ENCODE data around the gene CFAP100. TPM values are rescaled to one million over a fixed set of nuclear protein-coding genes. Genes with fewer than 3 reads are reported as not detected.

Gene CFAP100
- total RNA-seq, 1 experiment from 2014 or later: not detected

DNA sequence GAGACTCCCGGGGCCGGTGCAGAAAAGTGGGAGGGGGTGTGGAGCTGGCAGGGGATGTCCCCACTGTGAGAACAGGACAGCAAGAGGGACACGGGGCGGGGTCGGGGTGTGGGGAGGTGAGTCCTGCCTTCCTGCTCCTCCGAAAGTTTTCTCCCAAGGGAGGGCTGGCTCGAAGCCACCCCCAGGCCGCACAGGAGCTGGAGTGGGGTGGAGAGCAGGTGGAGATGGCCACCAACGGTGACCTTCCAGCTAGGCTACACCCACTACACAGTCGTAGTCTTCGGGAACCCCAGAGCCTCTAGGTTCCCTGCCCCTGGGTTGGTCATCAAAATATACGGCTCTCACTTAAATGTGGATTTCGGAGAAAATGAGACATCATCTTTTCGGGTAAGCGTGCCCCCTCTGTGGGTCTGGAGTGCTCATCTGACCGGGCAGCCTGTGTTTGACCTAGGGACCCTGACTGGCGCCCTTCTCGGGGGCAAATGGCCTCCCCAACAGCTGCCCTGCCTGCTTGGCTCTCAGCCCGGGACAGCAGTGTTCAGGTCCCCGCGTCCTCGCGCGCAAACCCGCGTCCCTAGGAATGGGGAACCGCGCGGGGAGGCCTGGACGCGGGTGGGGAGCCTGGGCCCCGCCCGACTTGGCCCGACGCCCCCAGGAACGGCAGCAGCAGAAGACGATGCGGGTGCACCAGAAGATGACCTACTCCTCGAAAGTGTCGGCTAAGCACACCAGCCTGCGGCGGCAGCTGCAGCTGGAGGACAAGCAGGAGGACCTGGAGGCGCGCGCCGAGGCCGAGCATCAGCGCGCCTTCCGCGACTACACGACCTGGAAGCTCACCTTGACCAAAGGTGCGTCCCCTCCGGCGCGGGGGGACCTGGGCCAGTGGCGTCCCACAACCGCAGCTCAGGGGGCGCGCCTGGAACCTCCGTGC, 21.2 kb downstream of the CFAP100 start:
- no peak for DNase-seq
- no peak overlapping the region for H3K4me3 ChIP-seq
- H3K36me3 ChIP-seq: no peaks in the 10 kb centered on the region
- no peaks in the 10 kb centered on the region for H3K27me3 ChIP-seq
- H3K4me1 ChIP-seq: peaks cover 8% of the 10 kb centered on the region; the same call in 1 of the 2 replicates
- H3K9me3 ChIP-seq (replicated peaks): no peaks in the 10 kb centered on the region
- no peak overlapping the region for H3K27ac ChIP-seq

DNA sequence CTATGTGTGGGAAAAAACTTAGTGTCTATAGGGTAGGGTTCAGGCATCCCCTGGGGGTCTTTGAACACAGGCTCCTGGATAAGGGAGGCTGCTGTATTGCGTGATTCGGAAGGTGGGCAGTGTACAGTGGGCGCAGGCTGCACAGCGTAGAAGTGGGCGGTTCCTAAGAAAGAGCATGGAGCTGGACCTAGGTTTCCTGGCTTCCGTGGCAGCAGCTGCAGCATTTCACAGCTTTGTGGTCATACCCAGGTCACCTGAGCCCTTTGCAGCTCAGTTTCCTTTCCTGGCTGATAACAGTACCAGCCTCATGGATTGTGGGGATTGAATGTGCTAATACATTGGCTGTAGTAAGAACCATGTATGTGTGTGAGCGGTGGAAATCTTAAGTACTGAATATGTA, 22.2 kb downstream of the CFAP100 start:
- peaks cover 8% of the 10 kb centered on the region; the same call in 1 of the 2 replicates for H3K4me1 ChIP-seq
- no peaks in the 10 kb centered on the region for H3K9me3 ChIP-seq (replicated peaks)
- no peaks in the 10 kb centered on the region for H3K27me3 ChIP-seq
- peak in 1 of 2 experiments; percentile 43 for DNase-seq
- H3K27ac ChIP-seq: no peak overlapping the region
- no peaks in the 10 kb centered on the region for H3K36me3 ChIP-seq
- H3K4me3 ChIP-seq: no peak overlapping the region

DNA sequence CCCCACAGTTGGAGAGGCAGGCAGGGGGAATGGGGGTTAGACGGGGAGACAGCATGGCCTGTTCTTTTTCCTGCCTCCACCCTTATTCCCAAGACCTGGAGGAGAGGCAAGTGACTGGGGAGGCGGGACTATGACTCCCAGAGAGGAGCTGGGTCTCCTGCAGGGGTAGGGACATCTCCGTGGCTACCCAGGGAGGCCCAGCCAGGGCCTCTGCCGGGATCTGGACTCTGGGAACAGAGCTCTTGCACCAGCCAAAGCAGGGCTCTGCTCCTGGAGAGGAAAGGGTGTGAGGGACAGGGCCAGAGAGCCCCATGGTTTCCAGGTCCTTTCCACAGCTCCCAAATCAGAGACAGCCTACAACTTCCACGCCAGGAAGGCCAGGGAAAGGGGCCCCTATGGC, 22.8 kb downstream of the CFAP100 start:
- DNase-seq: peak in 1 of 2 experiments; percentile 8
- Histone ChIP-seq H3K4me1 (peaks cover 8% of the 10 kb centered on the region; the same call in 1 of the 2 replicates), H3K36me3 (no peaks in the 10 kb centered on the region), H3K27me3 (no peaks in the 10 kb centered on the region), H3K27ac (no peak overlapping the region), H3K9me3 (replicated peaks) (no peaks in the 10 kb centered on the region), H3K4me3 (no peak overlapping the region)

DNA sequence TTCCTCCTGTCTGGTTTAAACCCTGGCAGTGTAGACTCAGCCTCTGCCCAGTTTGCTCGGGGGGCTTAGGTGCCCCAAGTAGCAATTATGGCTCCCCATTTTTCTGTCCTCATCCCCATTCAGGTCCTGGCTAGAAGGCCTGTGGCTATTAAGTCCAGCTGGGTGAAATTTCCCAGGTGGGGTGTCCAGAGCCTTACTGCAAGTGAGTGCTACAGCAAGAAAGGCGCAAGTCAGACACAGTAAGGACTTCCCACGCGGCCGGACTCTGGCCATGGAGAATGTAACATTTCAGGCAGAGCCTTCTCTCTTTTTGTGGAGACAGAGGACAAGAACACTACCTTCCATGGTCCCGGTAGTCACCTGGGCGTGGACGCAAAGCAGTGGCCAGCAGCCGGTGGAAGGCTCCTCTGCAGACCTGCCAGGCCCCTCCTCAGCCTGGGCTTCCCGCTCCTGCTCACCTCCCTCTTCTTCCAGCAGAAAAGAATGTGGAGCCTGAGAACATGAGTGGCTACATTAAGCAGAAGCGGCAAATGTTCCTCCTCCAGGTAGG, 23.3 kb downstream of the CFAP100 start:
- no peak for DNase-seq

DNA sequence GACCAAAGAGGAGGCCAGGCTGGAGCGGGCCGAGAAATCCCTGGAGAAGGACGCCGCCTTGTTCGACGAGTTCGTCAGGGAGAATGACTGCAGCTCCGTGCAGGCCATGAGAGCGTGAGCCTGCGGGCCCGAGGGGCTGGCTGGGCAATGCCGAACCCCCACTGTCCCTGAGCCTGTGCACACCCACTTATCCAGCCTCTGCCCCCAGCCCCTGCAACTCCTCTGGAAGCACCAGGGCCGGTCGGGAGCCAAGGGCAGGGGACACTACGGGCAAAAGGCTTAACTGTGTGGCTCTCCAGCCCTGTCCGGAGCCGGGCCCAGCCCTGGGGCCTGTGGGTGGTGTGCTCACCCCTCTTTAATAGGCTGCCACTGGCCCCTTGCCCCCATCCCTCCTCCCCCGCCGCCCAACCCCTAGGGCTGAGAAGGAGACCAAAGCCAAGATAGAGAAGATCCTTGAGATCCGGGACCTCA, 24.0 kb downstream of the CFAP100 start:
- Histone ChIP-seq H3K4me3 (no peak overlapping the region), H3K4me1 (peaks cover 8% of the 10 kb centered on the region; the same call in 1 of the 2 replicates), H3K27ac (no peak overlapping the region), H3K36me3 (no peaks in the 10 kb centered on the region), H3K9me3 (replicated peaks) (no peaks in the 10 kb centered on the region), H3K27me3 (no peaks in the 10 kb centered on the region)
- no peak for DNase-seq

More for the DNA sequence above, 23.3 kb downstream of the CFAP100 start:
- no peak overlapping the region for H3K4me3 ChIP-seq
- no peaks in the 10 kb centered on the region for H3K36me3 ChIP-seq
- no peaks in the 10 kb centered on the region for H3K27me3 ChIP-seq
- H3K27ac ChIP-seq: no peak overlapping the region
- no peaks in the 10 kb centered on the region for H3K9me3 ChIP-seq (replicated peaks)
- peaks cover 8% of the 10 kb centered on the region; the same call in 1 of the 2 replicates for H3K4me1 ChIP-seq

DNA sequence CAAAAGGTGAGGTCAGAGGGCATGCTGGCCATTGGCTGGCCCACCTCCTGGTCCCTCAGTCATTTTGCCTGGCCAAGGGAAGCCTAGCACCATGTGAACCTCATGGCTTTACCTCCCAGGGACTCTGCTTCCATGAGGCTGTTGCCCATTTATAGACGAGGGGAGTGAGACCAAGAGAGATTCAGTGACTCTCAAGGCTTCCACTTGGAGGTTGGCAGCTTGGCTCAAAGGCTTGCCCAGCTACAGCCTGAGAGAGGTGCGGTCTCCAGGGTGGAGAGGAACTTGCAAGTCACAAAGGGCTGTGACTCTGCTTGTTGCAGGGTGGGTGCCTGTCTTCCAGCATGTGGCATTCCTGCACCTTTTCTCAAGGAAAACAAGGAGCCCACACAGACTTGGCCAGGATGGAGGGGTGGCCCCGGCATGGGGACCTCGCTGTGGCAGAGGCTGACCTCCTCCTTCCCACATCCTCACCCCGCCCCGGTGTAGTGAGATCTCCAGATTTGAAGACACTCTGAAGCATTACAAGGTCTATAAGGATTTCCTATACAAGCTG, 24.5 kb downstream of the CFAP100 start:
- no peak for DNase-seq

DNA sequence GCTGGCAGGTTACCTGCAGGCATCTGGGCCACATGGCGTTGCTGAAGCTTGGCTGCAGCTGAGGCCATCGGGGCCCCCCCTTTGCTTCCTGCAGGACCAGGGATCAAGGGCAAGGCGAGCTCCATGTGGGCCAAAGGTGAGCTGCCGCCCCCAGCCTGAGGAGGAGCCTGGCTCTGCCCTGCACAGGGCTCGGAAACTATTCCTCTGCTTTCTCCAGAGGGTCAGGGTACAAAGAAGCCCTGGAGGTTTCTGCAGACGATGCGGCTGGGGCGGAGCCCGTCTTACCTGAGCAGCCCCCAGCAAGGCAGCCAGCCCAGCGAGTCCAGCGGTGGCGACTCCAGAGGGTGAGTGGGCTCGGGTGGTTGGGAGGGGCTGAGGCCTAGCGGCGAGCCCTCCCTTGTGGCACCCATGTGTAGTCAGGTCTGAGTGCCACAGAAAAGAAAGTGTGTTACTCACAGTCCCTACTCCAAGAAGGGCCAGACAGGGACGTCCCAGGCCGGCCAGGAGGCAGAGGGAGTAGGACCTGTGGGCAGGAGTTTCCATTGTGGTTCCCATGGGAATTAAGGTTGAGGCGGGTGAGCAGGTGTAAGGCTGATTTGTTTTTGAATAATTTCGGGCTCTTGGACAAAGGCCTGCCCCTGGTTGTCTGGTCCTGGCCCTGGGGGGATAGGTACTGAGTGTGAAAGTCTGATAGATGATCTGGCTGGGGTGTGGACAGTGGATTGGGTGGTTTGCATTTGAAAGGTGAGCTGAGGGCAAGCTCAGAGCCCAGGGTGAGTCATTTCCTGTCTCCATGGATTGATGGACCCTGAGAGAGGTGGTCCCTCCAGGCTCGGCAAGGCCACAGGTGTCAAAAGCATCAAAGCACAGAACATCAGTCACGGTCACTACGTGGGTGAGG, 25.4 kb downstream of the CFAP100 start:
- Histone ChIP-seq H3K27ac (no peak overlapping the region), H3K9me3 (replicated peaks) (no peaks in the 10 kb centered on the region), H3K4me3 (no peak overlapping the region), H3K36me3 (no peaks in the 10 kb centered on the region), H3K4me1 (peaks cover 8% of the 10 kb centered on the region; the same call in 1 of the 2 replicates), H3K27me3 (no peaks in the 10 kb centered on the region)
- peak; percentile 15 to 34 for DNase-seq

More for the DNA sequence above, 24.5 kb downstream of the CFAP100 start:
- Histone ChIP-seq H3K9me3 (replicated peaks) (no peaks in the 10 kb centered on the region), H3K36me3 (no peaks in the 10 kb centered on the region), H3K27ac (no peak overlapping the region), H3K4me3 (no peak overlapping the region), H3K27me3 (no peaks in the 10 kb centered on the region), H3K4me1 (peaks cover 8% of the 10 kb centered on the region; the same call in 1 of the 2 replicates)

DNA sequence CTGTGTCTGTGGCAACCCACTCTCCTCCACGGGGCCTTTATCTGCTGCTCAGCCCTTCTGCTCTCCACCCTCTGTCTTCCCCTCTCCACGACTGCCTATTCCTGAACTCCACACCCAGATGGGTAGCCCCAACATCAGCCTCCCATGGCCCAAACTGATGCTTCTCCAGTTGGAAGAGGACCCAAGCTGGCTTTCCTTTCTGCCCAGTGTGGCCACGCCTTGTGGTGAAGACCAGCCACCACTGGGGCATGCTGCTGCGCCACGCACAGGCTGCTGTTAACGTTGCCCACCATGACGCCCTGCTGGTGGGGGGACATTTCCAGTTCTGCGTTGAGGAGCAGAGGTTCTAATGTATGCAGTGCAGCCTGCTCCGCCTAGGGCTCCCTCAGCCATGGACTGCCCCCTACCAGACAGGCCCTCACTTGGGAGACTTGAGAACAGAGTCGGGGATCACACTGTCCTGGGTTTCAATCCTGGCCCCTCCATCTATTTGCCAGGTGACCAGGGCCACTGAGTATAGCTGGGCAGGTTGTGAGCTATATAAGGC, 26.9 kb downstream of the CFAP100 start:
- no peaks in the 10 kb centered on the region for H3K36me3 ChIP-seq
- H3K27me3 ChIP-seq: no peaks in the 10 kb centered on the region
- no peak overlapping the region for H3K4me3 ChIP-seq
- peaks cover 8% of the 10 kb centered on the region; the same call in 1 of the 2 replicates for H3K4me1 ChIP-seq
- peaks cover 3% of the 10 kb centered on the region; the same call in 1 of the 2 replicates for H3K9me3 ChIP-seq (replicated peaks)
- no peak for DNase-seq
- no peak overlapping the region for H3K27ac ChIP-seq

DNA sequence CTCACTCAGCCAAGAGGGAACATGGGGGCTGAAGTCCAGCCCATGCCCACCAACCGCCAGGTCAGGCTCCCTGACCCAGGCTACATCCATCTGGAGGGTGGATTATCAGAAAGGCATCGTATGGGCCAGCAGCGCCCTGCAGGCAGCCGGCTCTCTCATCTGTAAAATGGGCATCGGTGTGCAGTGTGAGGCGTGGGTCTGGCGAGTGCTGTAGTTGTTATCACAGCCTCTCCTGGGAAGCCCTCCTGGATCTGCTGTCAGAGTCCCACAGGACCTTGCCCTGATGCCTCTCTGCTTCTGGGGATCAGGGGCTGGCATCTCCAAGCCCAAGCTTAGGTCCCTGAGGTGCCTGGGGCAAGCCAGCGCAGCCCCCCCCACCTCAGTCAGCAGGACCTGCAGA, 27.4 kb downstream of the CFAP100 start:
- H3K27ac ChIP-seq: no peak overlapping the region
- DNase-seq: no peak
- H3K27me3 ChIP-seq: no peaks in the 10 kb centered on the region
- peaks cover 8% of the 10 kb centered on the region; the same call in 1 of the 2 replicates for H3K4me1 ChIP-seq
- no peaks in the 10 kb centered on the region for H3K36me3 ChIP-seq
- peaks cover 3% of the 10 kb centered on the region; the same call in 1 of the 2 replicates for H3K9me3 ChIP-seq (replicated peaks)
- H3K4me3 ChIP-seq: no peak overlapping the region

DNA sequence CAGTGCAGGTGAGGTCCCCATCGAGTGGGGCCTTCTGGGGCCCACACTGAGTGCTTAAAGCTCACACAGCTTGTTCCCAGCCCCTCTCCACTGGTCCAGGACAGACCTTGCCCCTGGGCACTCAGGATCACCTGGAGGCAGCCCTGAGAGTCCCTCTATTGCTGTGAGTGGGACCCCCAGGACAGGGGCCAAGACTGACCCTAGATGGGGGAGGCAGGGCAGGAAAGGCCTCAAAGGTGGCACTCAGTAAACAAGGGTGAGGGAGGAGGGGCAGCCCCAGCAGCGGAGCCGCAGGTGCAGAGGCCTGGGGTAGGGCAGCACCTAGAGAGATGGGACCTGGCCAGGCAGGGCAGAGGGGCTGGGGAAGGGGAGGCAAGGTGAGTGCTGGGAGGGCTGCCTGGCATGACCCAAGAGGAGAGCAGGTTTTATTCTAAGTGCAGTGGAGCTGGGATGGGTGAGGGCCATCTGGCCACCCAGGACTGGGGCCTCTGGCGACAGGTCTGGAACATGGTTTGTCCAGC, 27.9 kb downstream of the CFAP100 start:
- no peak overlapping the region for H3K27ac ChIP-seq
- no peak overlapping the region for H3K4me3 ChIP-seq
- peaks cover 3% of the 10 kb centered on the region; the same call in 1 of the 2 replicates for H3K9me3 ChIP-seq (replicated peaks)
- H3K4me1 ChIP-seq: peaks cover 8% of the 10 kb centered on the region; the same call in 1 of the 2 replicates
- DNase-seq: no peak
- H3K27me3 ChIP-seq: no peaks in the 10 kb centered on the region
- H3K36me3 ChIP-seq: no peaks in the 10 kb centered on the region

DNA sequence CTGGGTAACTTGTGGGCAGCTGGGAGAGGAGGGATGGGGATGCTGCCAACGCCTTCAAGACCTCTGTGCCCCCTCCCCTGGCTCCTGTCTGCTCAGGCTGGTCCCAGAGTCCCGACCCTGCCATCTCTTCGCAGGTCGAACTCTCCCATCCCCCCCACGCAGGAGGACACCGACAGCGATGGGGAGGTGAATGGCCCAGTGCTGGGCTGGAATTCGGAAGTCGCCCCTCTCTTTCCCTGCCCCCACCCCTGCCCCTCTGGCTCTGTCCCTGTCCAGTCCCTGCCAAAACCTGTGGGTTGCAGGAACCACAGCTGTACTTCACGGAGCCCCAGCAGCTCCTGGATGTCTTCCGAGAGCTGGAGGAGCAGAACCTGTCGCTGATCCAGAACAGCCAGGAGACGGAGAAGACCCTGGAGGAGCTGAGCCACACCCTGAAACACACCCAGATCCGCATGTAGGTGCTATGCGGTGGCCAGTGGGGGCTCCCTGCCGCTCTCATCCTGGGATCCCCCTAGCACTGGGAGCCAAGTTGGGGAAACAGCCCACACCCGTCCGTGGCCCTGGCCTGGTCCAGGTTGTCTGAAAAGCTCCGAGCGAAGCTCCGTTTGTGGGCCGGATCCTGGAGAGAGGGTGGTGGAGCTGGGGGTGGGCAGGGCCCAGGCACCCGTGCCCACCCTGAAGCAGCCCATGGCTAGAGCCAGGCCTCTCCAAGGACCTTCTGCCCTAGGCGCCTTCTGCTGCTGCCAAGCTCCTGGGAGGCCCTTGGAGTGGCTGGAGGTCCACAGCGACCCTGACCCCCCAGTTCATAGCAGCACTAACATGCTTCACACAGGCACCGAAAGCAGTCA, 28.7 kb downstream of the CFAP100 start:
- no peaks in the 10 kb centered on the region for H3K27me3 ChIP-seq
- no peak for DNase-seq
- peaks cover 8% of the 10 kb centered on the region; the same call in 1 of the 2 replicates for H3K4me1 ChIP-seq
- H3K4me3 ChIP-seq: no peak overlapping the region
- H3K27ac ChIP-seq: no peak overlapping the region
- no peaks in the 10 kb centered on the region for H3K36me3 ChIP-seq
- H3K9me3 ChIP-seq (replicated peaks): peaks cover 3% of the 10 kb centered on the region; the same call in 1 of the 2 replicates

DNA sequence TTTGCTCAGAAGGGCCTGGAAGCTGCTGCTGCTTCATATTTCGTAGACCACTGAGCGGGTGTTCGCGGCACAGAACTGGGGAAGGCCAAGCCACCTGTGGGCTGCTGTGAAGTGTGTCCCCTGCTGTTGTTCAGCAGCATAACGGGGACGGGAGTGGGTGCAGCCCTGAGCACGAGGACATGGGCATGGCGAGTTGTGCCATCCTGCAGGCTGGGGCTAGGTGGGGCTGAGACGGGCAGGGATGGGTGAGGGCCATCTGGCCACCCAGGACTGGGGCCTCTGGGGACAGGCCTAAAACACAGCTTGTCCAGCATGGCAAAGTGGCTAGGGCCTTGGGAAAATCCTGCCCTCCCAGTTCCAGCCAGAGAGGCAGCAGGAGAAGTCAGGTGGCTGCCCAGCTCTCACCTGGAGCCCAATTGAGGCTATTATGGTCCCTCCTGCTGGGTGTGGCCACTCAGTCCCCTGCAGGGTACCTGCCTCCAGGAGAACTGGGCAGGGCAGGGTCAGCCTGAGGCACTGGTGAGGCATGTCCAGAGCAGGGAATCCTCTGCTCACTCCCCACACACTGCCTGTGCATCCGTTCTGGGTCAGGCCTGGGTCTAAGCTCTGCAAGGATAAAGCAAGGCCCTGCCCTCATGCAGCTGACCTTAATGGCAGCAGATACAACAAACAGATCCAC, 29.5 kb downstream of the CFAP100 start:
- Histone ChIP-seq H3K4me3 (no peak overlapping the region), H3K27me3 (no peaks in the 10 kb centered on the region), H3K27ac (no peak overlapping the region), H3K4me1 (peaks cover 8% of the 10 kb centered on the region; the same call in 1 of the 2 replicates), H3K9me3 (replicated peaks) (peaks cover 3% of the 10 kb centered on the region; the same call in 1 of the 2 replicates), H3K36me3 (no peaks in the 10 kb centered on the region)
- DNase-seq: no peak
